Naive B cell (primary cell): ENCODE results near the gene HEATR1. TPM values are rescaled to one million over a fixed set of nuclear protein-coding genes. Genes with fewer than 3 reads are reported as not detected.

Experiments used
- ATAC-seq, 2 donors: fragments of 150-1000 bp; cut with Tn5 transposase; 2 replicates each; pipeline ENCODE4 v1.10.0; 2021; ENCODE audit warnings: low read depth in 2 of 2, mild to moderate bottlenecking in 2 of 2, moderate library complexity in 2 of 2
- DNase-seq: peaks from one replicate; pipeline ENCODE4 v3.0.0; 2022
- H3K27ac Mint-ChIP-seq, 6 donors: one replicate each; pipeline ENCODE4 v1.8.0; 2020 to 2022; ENCODE audit warnings: mild to moderate bottlenecking in 6 of 6, mixed read lengths in 6 of 6, moderate library complexity in 5 of 6, inconsistent platforms in 2 of 6
- H3K27me3 Mint-ChIP-seq, 3 donors: one replicate each; pipeline ENCODE4 v1.8.0; 2021 to 2022; ENCODE audit warnings: mixed read lengths in 3 of 3, mild to moderate bottlenecking in 1 of 3
- H3K36me3 Mint-ChIP-seq, 2 donors: one replicate each; pipeline ENCODE4 v1.8.0; 2020 to 2022; ENCODE audit warnings: mixed read lengths in 2 of 2, inconsistent platforms in 1 of 2, mild to moderate bottlenecking in 1 of 2
- H3K4me1 Mint-ChIP-seq, 3 donors: one replicate each; pipeline ENCODE4 v1.8.0; 2020 to 2022; ENCODE audit warnings: mixed read lengths in 3 of 3, inconsistent platforms in 1 of 3, mild to moderate bottlenecking in 1 of 3, moderate library complexity in 1 of 3
- H3K4me3 Mint-ChIP-seq, 8 donors: one replicate each; pipeline ENCODE4 v1.8.0; 2020 to 2022; ENCODE audit warnings: mild to moderate bottlenecking in 8 of 8, mixed read lengths in 8 of 8, moderate library complexity in 8 of 8, inconsistent platforms in 2 of 8
- H3K9me3 Mint-ChIP-seq, 7 donors: one replicate each; pipeline ENCODE4 v1.8.0; 2020 to 2022; ENCODE audit warnings: mixed read lengths in 7 of 7, mild to moderate bottlenecking in 5 of 7, inconsistent platforms in 2 of 7, moderate library complexity in 1 of 7
- polyA plus RNA-seq, 6 donors: library from polyadenylated mRNA; unstranded; fragments of 300-500 nt; fragmentation: Illumina TruSeq; gene quantifications; one replicate each; pipeline ENCODE4 v1.2.3, GENCODE V29; 2021; ENCODE audit warnings: low read depth in 6 of 6

The HEATR1 gene
- polyA plus RNA-seq, 6 donors from 2014 or later: 4.6 to 16.9 (median 11.7) TPM

DNA sequence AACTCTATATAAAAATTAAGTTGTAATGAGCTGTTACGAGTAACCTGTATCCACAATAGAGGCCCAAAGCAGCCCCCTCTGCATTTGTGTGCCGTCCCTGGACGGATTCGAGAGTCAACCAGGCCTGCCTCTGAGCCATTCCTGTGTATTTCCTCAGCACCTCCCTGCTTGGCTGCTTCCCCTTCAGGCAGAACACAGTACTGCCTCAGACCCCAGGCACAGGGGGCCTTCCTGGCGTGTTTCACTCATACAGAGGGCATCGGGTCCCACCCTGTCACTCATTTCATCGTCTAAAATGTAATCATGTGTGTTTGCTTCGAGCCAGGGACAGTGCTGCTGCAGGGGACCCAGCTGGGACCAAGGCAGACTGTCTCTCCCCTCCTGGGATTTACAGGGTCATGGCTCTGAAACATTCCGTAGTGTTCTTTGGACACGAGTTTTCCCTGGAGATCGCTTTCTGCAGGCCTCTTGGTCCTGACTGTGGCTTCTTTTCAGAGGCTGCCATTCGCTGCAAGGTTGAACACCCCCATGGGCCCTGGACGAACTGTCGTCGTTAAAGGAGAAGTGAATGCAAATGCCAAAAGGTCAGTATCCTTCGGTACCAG lies 61.1 kb downstream of the HEATR1 start:
- peaks cover 10 to 23% (median 13%) of the 10 kb centered on the region in 3 donors for H3K4me1 Mint-ChIP-seq
- H3K27ac Mint-ChIP-seq: peak overlapping the region in 2 of 6 donors; percentile 57 to 66
- no peak for ATAC-seq
- peaks cover 41 to 49% of the 10 kb centered on the region in 2 donors for H3K36me3 Mint-ChIP-seq
- no peaks in the 10 kb centered on the region for H3K27me3 Mint-ChIP-seq
- no peak overlapping the region for H3K4me3 Mint-ChIP-seq
- no peaks in the 10 kb centered on the region for H3K9me3 Mint-ChIP-seq
- DNase-seq: no peak

- no peak for ATAC-seq
- no peak overlapping the region for H3K27ac Mint-ChIP-seq
- H3K9me3 Mint-ChIP-seq: no peaks in the 10 kb centered on the region
- no peak for DNase-seq
- peaks cover 33 to 36% of the 10 kb centered on the region in 2 donors for H3K36me3 Mint-ChIP-seq
- H3K4me3 Mint-ChIP-seq: no peak overlapping the region
- H3K4me1 Mint-ChIP-seq: peaks cover 10 to 19% (median 13%) of the 10 kb centered on the region in 3 donors
- no peaks in the 10 kb centered on the region for H3K27me3 Mint-ChIP-seq
Observed at GRCh38 chr1:236541710-236542109, 62.6 kb downstream of the HEATR1 start.

GRCh38 chr1:236540813-236541465 lies 63.4 kb downstream of the HEATR1 start:
- Mint-ChIP-seq H3K9me3 (no peaks in the 10 kb centered on the region), H3K27me3 (no peaks in the 10 kb centered on the region), H3K27ac (no peak overlapping the region), H3K36me3 (peaks cover 28 to 31% of the 10 kb centered on the region in 2 donors), H3K4me3 (no peak overlapping the region), H3K4me1 (peaks cover 7 to 12% (median 9%) of the 10 kb centered on the region in 3 donors)
- DNase-seq (no peak), ATAC-seq (no peak)

GRCh38 chr1:236536540-236536939 lies 67.8 kb downstream of the HEATR1 start:
- Mint-ChIP-seq H3K4me1 (peaks cover 15 to 18% (median 16%) of the 10 kb centered on the region in 3 donors), H3K36me3 (peaks cover 6 to 21% of the 10 kb centered on the region in 2 donors), H3K27ac (peak overlapping the region in 1 of 6 donors; percentile 59), H3K9me3 (no peaks in the 10 kb centered on the region), H3K4me3 (no peak overlapping the region), H3K27me3 (no peaks in the 10 kb centered on the region)
- ATAC-seq (no peak), DNase-seq (no peak)

DNA sequence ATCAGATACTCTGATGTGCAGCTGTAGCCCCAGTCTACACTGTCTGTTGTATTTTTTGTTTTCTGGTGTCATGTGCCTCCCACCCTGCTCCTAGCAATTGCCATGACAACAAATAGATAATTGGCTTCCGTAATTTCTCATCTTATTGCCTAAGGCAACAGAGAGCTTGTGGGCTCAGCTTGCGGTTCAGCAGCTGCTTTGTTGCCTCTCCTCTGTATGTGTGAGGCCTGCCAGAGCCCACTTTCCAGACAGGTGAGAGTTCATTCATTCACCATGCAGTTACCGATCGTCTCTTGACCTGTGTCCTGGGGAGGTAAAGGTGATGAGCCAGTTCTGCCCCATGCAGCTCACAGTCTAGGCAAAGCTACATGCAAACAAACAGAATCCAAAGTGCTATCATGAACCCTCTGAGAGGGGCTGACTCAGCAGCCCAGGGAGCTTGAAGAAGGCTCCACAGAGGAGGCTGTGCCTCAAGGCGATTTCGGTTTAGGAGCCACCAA lies 68.6 kb downstream of the HEATR1 start:
- Mint-ChIP-seq H3K9me3 (no peaks in the 10 kb centered on the region), H3K27ac (peak overlapping the region in 3 of 6 donors; percentile 29 to 85 (median 59)), H3K4me3 (no peak overlapping the region), H3K36me3 (peaks cover 6 to 20% of the 10 kb centered on the region in 2 donors), H3K4me1 (peaks cover 23 to 25% (median 23%) of the 10 kb centered on the region in 3 donors), H3K27me3 (no peaks in the 10 kb centered on the region)
- no peak for DNase-seq
- ATAC-seq: no peak

DNA sequence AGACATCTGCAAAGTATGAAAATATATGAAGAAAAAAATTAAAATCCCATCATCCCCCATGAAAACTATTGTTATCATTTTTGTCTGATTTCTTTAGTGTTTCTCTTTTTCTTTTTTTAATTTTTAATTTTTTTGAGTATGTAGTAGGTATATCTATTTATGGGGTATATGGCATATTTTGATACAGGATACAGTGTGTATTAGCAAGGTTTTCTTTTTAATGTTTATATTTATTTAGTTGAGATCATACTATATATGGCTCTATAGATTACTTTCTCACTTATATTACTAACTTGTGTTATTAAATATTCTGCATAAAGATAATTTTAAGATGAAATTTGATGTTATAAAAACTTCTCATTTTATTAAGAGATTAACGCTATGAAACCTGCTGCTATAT lies 69.1 kb downstream of the HEATR1 start:
- H3K36me3 Mint-ChIP-seq: peaks cover 6 to 15% of the 10 kb centered on the region in 2 donors
- no peak overlapping the region for H3K27ac Mint-ChIP-seq
- no peaks in the 10 kb centered on the region for H3K9me3 Mint-ChIP-seq
- H3K4me1 Mint-ChIP-seq: peaks cover 28 to 30% (median 28%) of the 10 kb centered on the region in 3 donors
- H3K4me3 Mint-ChIP-seq: no peak overlapping the region
- DNase-seq (no peak), ATAC-seq (no peak)
- no peaks in the 10 kb centered on the region for H3K27me3 Mint-ChIP-seq

DNA sequence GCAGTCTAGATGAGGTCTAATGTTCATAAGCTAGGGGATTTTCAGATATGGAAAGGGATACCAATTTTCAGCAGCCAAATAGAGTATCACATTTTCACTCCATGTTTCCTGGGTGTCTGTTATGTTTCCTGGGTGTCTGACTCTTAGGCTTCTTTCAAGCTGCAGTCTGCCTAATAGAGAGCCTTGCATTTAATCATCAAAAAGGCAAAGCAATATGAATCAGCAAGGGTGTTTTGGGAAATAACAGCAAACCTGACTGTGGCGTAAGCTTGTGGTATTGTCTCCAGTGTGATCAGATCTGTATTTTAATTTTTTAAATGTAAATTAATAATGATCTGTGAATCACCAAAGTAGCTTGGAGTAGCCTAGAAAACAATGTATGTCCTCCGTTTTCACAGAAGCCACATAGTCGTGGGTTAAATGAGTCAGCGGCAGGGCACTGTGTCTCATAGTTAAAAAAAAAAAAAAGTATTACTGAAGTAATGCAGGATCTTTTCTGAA lies 70.1 kb downstream of the HEATR1 start:
- no peak for ATAC-seq
- peaks cover 29 to 31% (median 29%) of the 10 kb centered on the region in 3 donors for H3K4me1 Mint-ChIP-seq
- H3K36me3 Mint-ChIP-seq: peaks cover 6 to 13% of the 10 kb centered on the region in 2 donors
- H3K4me3 Mint-ChIP-seq: no peak overlapping the region
- H3K27me3 Mint-ChIP-seq: no peaks in the 10 kb centered on the region
- no peak for DNase-seq
- no peaks in the 10 kb centered on the region for H3K9me3 Mint-ChIP-seq
- no peak overlapping the region for H3K27ac Mint-ChIP-seq

- Mint-ChIP-seq H3K4me1 (peaks cover 29 to 33% (median 31%) of the 10 kb centered on the region in 3 donors), H3K36me3 (peaks cover 0 to 13% of the 10 kb centered on the region in 2 donors), H3K4me3 (no peak overlapping the region)
Observed at GRCh38 chr1:236532850-236533249, 71.5 kb downstream of the HEATR1 start.

GRCh38 chr1:236530959-236531358 lies 73.4 kb downstream of the HEATR1 start:
- peak; percentile 9 for DNase-seq
- H3K27ac Mint-ChIP-seq: peak overlapping the region in 4 of 6 donors; percentile 1 to 75 (median 26)
- H3K27me3 Mint-ChIP-seq: no peaks in the 10 kb centered on the region
- H3K9me3 Mint-ChIP-seq: no peaks in the 10 kb centered on the region
- H3K4me1 Mint-ChIP-seq: peaks cover 27 to 33% (median 29%) of the 10 kb centered on the region in 3 donors
- ATAC-seq: peak; percentile 55 to 77
- peaks cover 13 to 28% of the 10 kb centered on the region in 2 donors for H3K36me3 Mint-ChIP-seq
- H3K4me3 Mint-ChIP-seq: no peak overlapping the region

More at GRCh38 chr1:236532850-236533249, 71.5 kb downstream of the HEATR1 start:
- ATAC-seq (no peak), DNase-seq (no peak)
- H3K27ac Mint-ChIP-seq: peak overlapping the region in 1 of 6 donors; percentile 51
- no peaks in the 10 kb centered on the region for H3K27me3 Mint-ChIP-seq
- H3K9me3 Mint-ChIP-seq: no peaks in the 10 kb centered on the region

DNA sequence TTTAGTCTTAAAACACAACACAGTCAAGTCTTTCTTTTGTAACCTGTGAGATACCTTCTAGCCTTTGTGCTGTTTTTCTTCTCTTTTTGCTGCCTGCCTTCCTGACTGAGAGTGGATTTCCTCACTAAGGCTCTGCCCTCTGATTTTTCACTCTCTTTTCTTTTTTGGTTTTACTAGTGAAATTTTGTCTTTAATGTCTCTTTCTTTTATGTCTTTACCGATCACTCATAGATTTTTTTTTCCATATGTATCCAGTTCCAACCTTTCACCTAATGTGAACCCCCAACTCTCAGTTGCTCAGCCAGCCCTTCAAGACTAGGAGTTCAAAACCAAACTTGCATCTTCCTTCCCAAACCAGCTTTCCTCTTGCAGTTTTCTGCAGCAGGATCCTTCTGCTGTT lies 74.0 kb downstream of the HEATR1 start:
- Mint-ChIP-seq H3K4me1 (peaks cover 24 to 33% (median 29%) of the 10 kb centered on the region in 3 donors), H3K9me3 (no peaks in the 10 kb centered on the region), H3K4me3 (no peak overlapping the region), H3K27me3 (no peaks in the 10 kb centered on the region), H3K27ac (peak overlapping the region in 4 of 6 donors; percentile 19 to 37 (median 28)), H3K36me3 (peaks cover 14 to 30% of the 10 kb centered on the region in 2 donors)
- no peak for DNase-seq
- ATAC-seq: no peak

DNA sequence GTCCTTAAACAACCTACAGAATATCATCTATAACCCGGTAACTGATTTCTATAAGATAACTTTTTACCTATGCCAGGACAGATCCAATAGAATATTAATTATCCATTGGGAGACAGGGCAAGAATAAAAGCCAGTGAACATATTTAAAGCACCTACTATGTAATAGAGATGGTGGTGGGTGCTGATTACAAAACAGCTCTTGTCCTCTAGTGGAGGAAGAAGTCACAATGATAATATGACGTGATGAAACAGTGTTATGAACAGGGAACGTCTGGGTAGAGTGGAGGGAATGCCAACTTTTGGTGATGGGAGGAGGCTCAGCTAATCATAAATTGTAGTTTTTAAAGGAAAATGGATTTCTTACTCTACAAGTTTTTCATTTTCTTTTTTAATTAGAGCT lies 78.2 kb downstream of the HEATR1 start:
- ATAC-seq: no peak
- H3K27ac Mint-ChIP-seq: peak overlapping the region in 2 of 6 donors; percentile 53 to 57
- H3K4me3 Mint-ChIP-seq: peak overlapping the region in 2 of 8 donors; percentile 2 to 42
- peaks cover 16 to 32% (median 22%) of the 10 kb centered on the region in 3 donors for H3K4me1 Mint-ChIP-seq
- H3K36me3 Mint-ChIP-seq: peaks cover 14 to 16% of the 10 kb centered on the region in 2 donors
- no peaks in the 10 kb centered on the region for H3K27me3 Mint-ChIP-seq
- no peak for DNase-seq
- H3K9me3 Mint-ChIP-seq: peaks cover 0 to 2% (median 0%) of the 10 kb centered on the region in 7 donors

- Mint-ChIP-seq H3K27me3 (no peaks in the 10 kb centered on the region), H3K4me1 (peaks cover 6 to 21% (median 13%) of the 10 kb centered on the region in 3 donors), H3K36me3 (peaks cover 14 to 16% of the 10 kb centered on the region in 2 donors), H3K27ac (peak overlapping the region; percentile 96 to 99 (median 98)), H3K9me3 (peaks cover 0 to 3% (median 0%) of the 10 kb centered on the region in 7 donors), H3K4me3 (peak overlapping the region; percentile 92 to 99 (median 96))
- DNase-seq (no peak), ATAC-seq (peak; percentile 44 to 53)
Observed at GRCh38 chr1:236524895-236525184, 79.5 kb downstream of the HEATR1 start.

DNA sequence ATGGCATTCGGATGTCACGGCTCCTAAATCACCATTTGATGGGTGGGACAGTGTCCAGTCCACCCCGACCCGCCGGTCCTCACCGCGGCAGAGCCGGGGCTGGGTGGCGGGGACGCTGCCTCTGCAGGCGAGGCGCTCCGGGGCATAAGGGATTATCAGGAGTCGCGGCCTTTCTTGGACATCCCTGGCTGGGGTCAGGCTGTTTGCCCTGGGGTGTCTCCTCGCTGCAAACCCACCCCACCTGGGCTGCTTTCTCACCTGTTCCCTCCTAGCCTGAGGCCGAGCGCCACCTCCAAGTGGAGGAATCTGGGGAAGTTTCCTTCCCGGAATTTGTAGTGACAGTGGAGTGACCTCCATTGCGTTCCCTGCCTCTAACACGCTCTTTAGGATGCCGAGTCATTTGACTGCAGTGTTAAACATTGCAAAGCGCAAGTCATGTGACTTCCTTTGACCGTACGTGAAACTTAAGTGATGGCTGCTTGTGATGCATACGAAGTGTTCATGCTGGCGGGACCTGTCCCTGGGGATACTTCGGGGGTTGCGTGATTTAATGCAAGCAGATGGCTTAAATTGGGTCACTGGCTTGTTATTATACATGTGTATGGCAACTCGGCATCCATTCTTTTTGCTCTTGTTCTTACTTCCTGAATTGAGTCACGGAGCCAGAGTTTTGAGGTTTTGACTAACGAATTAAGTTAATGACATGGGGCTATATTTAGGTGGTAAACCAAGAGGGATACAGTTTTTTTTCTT lies 80.0 kb downstream of the HEATR1 start:
- Mint-ChIP-seq H3K36me3 (peaks cover 14 to 16% of the 10 kb centered on the region in 2 donors), H3K4me1 (peaks cover 6 to 21% (median 13%) of the 10 kb centered on the region in 3 donors), H3K4me3 (peak overlapping the region; percentile 92 to 99 (median 96)), H3K27ac (peak overlapping the region; percentile 96 to 99 (median 98)), H3K27me3 (no peaks in the 10 kb centered on the region), H3K9me3 (peaks cover 0 to 3% (median 0%) of the 10 kb centered on the region in 7 donors)
- ATAC-seq (peak; percentile 80 to 82), DNase-seq (peak; percentile 84)
